Fibroblast of skin of right quadriceps (primary cell): ENCODE results near the gene GSC2.

Source experiments
- DNase-seq: peaks from one replicate; pipeline ENCODE4 v3.0.0-alpha.2; 2013

GSC2 gene

GRCh38 chr22:19115628-19116027, 34.5 kb downstream of the GSC2 start:
- no peak for DNase-seq

- DNase-seq = no peak
These were observed 35.0 kb downstream of the GSC2 start for GRCh38 chr22:19114984-19115552.

DNA sequence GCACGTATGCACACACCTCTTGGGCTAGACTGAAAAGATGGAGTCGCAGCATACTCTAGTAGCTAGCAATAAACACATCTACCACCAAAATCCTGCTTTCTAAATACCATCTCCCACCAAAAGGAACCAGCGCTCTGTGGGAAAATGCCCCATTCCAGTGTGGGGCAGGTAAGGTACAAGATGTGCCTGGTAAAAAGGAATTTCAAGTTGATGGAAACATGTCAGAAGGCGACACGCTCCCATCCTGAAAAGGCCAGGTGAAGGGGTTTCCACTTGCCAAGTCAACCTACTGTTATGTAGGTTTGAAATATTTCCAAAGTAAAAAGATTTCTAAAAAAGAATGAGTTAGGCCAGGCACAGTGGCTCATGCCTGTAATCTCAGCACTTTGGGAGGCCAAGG, 36.7 kb downstream of the GSC2 start:
- DNase-seq = no peak

DNA sequence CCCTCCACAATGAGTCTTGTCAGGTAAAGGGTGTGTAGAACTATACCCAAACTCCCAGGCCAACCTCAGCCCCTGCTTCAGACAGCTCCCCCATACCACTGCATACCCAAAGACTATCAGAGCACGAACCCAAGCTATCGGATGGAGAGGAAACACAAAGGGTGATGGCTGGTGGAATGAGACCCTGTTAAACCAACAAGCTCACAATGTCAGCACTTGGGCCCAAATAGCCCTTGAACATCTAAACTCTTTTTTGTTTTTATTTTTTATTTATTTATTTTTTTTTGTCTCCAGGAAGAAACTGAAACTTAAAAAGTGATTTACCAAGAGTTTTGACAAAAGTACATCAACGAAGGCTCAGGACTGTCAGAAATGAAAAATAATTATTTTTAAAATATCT, 38.5 kb downstream of the GSC2 start:
- no peak for DNase-seq

GRCh38 chr22:19111140-19111539, 39.0 kb downstream of the GSC2 start:
- no peak for DNase-seq

GRCh38 chr22:19110646-19111045, 39.4 kb downstream of the GSC2 start:
- no peak for DNase-seq

DNA sequence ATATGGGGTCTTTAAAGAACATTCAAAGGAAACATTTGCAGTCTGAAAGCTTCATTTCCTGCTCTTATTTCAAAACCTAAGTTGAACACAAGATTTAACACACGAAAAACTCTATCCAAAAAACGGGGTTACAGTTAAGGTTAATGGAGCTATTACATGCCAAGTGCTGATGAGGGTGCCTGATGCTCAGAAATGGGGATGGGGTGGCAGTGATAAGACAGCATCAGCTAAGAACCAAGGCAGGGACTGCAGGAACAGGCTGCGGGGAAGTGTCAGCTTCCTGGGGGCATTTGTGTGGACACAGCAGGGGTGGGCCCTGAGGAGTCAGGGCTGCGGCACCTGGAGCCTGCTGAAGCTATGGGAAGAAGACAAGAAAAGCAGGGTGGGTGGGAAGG, 40.0 kb downstream of the GSC2 start:
- no peak for DNase-seq

DNA sequence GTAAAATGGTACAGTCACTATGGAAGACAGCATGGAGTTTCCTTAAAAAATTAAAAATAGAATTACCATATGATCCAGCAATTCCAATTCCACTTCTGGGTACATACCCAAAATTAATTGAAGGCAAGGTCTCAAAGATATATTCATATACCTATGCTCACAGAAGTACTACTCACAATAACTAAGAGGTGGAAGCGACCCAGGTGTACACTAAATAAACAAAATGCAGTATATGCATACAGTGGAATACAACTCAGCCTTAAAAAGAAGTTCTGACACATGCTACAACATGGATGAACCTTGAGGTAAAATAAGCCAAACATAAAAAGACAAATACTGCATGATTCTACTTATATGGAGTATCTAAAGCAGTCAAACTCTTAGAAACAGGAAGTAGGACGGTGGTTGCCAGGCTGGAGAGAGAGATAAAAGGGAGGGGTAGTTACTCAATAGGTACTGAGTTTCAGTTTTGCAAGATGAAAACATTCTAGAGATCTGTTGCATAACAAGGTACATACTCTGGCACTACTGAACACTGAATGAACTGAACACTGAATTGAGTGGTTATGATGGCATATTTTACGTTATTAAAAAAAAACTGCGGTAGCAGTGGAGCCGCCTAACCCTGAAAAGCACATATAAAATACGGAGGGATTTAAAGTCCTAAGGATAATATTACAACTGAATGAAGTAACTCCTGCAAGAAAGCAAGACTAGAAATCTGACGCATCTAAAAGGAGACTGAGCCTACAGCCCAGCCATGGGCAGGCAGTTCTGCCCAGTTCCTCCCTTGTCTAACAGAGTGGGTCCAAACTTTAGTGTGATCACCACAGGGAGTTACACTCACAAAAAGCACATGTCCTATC, 40.7 kb downstream of the GSC2 start:
- peak; percentile 43 for DNase-seq

DNA sequence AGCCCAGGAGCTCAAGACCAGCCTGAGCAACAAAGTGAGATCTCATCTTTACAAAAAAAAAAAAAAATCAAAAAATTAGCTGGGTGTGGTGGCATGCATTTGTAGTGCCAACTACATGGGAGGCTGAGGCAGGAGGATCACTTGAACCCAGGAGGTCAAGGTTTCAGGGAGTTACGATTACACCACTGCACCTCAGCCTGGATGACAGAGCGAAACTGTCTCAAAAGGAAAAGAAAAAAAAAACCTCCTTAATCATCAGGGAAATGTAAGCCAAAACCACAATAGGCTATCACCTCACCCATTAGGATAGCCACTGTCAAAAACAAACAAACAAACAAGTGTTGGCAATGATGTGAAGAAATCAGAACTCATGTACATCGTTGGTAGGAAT, 41.3 kb downstream of the GSC2 start:
- DNase-seq = no peak

DNA sequence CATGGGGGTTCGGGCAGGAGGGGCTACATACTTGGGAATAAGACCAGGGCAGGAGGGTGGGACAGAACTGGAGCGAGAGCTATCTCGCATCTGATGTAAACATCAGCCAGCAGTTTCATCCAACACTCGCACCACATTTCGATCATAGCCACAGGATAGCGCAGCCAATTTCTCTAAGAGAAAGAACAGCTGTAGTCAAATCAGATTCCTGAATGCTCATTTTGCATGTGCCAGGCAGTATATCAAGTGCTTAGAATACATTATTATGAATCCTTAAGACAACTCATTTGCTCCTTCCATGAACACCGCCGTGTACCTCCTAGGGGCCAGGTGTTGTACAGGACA, 42.4 kb downstream of the GSC2 start:
- DNase-seq = no peak

GRCh38 chr22:19106886-19107729, 43.0 kb downstream of the GSC2 start:
- no peak for DNase-seq

- no peak for DNase-seq
These were observed 44.0 kb downstream of the GSC2 start for GRCh38 chr22:19105867-19106802.

DNA sequence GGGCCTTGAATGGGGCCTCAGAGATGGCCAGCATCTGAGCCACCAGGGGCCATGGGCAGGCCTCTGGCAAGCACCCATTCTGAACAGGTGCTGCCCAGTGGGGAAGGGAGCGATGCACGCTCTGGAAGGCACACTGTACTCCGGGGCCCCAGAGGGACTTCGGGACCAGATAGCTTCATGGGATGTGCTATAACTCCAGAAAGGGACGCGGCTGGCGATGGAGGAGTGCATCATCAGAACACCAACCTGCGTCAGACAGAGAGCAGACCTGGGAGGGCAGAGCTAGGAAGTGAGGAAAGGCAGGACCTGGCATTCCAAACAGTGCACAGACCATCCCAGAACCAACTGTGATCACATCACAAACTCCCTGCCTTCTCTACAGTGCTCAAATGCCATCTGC, 44.6 kb downstream of the GSC2 start:
- DNase-seq = no peak

DNA sequence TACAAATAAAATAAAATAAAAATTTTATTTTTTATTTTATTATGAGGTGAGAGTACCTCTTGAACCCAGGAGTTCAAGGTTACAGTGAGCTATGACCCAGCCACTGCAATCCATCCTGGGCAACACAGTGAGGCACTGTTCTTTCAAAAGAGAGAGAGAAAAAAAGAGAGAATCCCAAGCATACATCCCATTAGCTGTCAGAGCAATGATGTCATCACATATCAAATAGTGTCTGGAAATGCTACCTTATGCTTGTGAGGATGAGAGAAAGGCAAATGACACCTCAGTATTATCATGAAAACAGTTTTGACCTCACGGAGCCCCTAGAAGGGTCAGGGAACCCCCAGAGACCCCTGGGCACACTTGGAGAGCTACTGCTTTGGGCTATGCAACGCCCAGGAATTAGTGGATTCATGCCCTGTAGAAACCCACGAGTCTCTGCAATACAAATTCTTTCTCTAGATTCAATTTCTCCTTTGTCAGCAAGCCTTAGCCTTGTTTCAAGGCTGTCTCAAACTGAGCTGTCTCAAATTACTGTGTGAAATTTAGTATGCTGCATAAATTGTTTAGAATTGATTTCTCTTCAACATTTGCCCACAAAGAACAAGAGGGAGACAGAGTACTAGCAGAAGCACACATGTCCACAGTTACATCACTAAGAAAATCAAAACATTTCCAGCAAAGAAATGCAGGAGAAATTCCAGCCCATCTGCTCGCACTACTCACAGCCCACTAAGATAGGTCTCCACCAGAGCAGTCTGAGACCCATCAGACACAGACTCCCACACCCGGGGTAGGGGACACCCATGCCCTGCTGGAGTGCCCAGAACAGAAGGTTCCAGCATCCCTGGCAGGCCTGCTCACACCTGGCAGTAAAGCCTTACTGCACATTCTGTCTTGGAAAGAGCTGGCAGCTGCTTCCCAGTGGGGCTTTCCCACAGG, 45.9 kb downstream of the GSC2 start:
- no peak for DNase-seq

DNA sequence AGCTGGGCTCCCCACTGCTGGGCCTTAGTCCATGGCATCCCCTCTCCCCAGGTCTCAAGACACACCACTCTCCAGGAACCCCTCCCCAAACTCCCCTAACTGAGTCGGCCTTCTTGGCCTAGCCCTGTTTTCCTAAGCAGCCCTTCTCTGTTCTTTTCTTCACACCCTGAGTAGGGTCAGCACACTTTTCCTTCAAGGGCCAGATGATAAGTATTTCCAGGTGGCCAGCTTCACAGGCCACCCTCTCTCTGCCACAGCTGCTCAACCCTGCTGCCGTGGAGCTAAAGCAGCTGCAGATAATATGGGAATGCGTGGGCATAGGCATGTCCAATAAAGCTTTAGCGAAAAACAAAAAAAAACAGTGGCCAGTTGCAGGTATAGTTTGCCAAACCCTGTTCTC, 51.9 kb downstream of the GSC2 start:
- no peak for DNase-seq

DNA sequence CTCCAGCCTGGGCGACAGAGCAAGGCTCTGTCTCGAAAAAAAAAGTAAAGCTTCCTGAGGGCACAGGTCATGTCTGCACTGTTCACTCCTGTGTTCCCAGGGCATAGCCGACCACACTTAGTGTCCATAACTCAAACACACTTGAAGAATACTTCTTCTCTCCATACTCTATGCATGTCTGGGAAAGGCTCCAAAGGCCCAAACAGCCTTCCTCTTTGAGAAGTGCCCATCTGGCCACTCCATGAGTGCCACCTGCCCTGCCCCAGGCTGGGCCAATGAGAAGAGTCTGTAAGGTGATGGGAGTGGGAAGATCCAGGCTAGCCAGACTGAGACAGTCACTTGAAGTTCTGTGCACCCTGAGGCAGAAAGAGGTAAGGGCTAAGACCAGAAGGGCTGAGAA, 52.6 kb downstream of the GSC2 start:
- no peak for DNase-seq
